HepG2 (cell line): Measurements from ENCODE around the gene SIAE. TPM values are rescaled to one million over a fixed set of nuclear protein-coding genes. Genes with fewer than 3 reads are reported as not detected.

ENCODE experiments used
- ATF7-NPFF ChIP-seq: sonication (generic); formaldehyde crosslinking; IDR thresholded peaks from 2 replicates; pipeline ENCODE4 v1.8.1; 2023; ENCODE audit warnings: mild to moderate bottlenecking, low read depth, missing genetic modification reagents, moderate library complexity
- HNRNPH1 ChIP-seq: fragments of 200-400 bp; formaldehyde crosslinking; optimal IDR thresholded peaks from 2 replicates; pipeline ENCODE3; 2017; ENCODE audit warnings: mild to moderate bottlenecking, low read depth, low read length
- KDM2A ChIP-seq: sonication (generic); formaldehyde crosslinking; IDR thresholded peaks from 2 replicates; pipeline ENCODE4 v1.4.0; 2020; ENCODE audit warnings: low read depth, missing genetic modification reagents, borderline replicate concordance
- MAZ ChIP-seq, 2 experiments: sonication (generic) in 1 of 2; formaldehyde crosslinking in 1 of 2; IDR thresholded peaks; 2 replicates each; pipeline versions ENCODE4 v1.5.0 to v1.6.1; 2012 to 2020; ENCODE audit warnings: low read depth in 2 of 2, mild to moderate bottlenecking in 2 of 2, borderline replicate concordance in 1 of 2, improper control_type of control experiment in 1 of 2, low read length in 1 of 2, missing genetic modification reagents in 1 of 2, moderate library complexity in 1 of 2
- MTA1 ChIP-seq: sonication (generic); formaldehyde crosslinking; IDR thresholded peaks from 2 replicates; pipeline ENCODE4 v1.4.0; 2020; ENCODE audit warnings: missing genetic modification reagents, mild to moderate bottlenecking, borderline replicate concordance
- PAF1 ChIP-seq: IDR thresholded peaks from 2 replicates; pipeline ENCODE4 v1.6.1; 2016; ENCODE audit warnings: missing genetic modification reagents, missing compliant biosample characterization
- RFX3 ChIP-seq: IDR thresholded peaks from 2 replicates; pipeline ENCODE4 v1.6.1; 2016; ENCODE audit warnings: missing biosample characterization, missing genetic modification reagents
- RXRB ChIP-seq: IDR thresholded peaks from 2 replicates; pipeline ENCODE4 v1.6.1; 2016; ENCODE audit warnings: borderline replicate concordance, missing genetic modification reagents, missing compliant biosample characterization
- TEAD3 ChIP-seq: optimal IDR thresholded peaks from 2 replicates; pipeline ENCODE3; 2016; ENCODE audit warnings: borderline replicate concordance
- TIGD3 ChIP-seq: sonication (generic); formaldehyde crosslinking; IDR thresholded peaks from 2 replicates; pipeline ENCODE4 v1.5.1; 2020; ENCODE audit warnings: mild to moderate bottlenecking, missing genetic modification reagents, borderline replicate concordance
- ZNF317 ChIP-seq: sonication (generic); formaldehyde crosslinking; IDR thresholded peaks from 2 replicates; pipeline ENCODE4 v1.5.0; 2020; ENCODE audit warnings: mild to moderate bottlenecking, missing genetic modification reagents
- ZNF382 ChIP-seq: sonication (generic); formaldehyde crosslinking; IDR thresholded peaks from 2 replicates; pipeline ENCODE4 v1.5.0; 2020; ENCODE audit warnings: missing genetic modification reagents, mild to moderate bottlenecking, borderline replicate concordance
- ZNF501 ChIP-seq: sonication (generic); formaldehyde crosslinking; IDR thresholded peaks from 2 replicates; pipeline ENCODE4 v1.5.1; 2020; ENCODE audit warnings: mild to moderate bottlenecking, moderate library complexity, missing genetic modification reagents
- ZNF503 ChIP-seq: sonication (generic); formaldehyde crosslinking; IDR thresholded peaks from 2 replicates; pipeline ENCODE4 v1.4.0; 2020; ENCODE audit warnings: missing genetic modification reagents
- ZNF574 ChIP-seq: sonication (generic); formaldehyde crosslinking; IDR thresholded peaks from 2 replicates; pipeline ENCODE4 v1.4.0; 2020; ENCODE audit warnings: missing genetic modification reagents
- ZNF710 ChIP-seq: sonication (generic); formaldehyde crosslinking; IDR thresholded peaks from 2 replicates; pipeline ENCODE4 v1.5.0; 2020; ENCODE audit warnings: mild to moderate bottlenecking, missing genetic modification reagents, borderline replicate concordance
- ZNF792 ChIP-seq: IDR thresholded peaks from 2 replicates; pipeline ENCODE4 v1.6.1; 2016
- ZNF850 ChIP-seq: sonication (generic); formaldehyde crosslinking; conservative IDR thresholded peaks from 2 replicates; pipeline ENCODE4 v1.9.0; 2021; ENCODE audit warnings: mild to moderate bottlenecking, missing genetic modification reagents
- ZNF891 ChIP-seq: sonication (generic); formaldehyde crosslinking; IDR thresholded peaks from 2 replicates; pipeline ENCODE4 v1.5.0; 2020; ENCODE audit warnings: mild to moderate bottlenecking, missing genetic modification reagents
- ZSCAN21 ChIP-seq: sonication (generic); formaldehyde crosslinking; IDR thresholded peaks from 2 replicates; pipeline ENCODE4 v1.8.0; 2022; ENCODE audit warnings: mild to moderate bottlenecking, missing genetic modification reagents, moderate library complexity, borderline replicate concordance
- polyA plus RNA-seq, 8 experiments: library from polyadenylated mRNA; depleted of rRNA in 3 of 8; stranded (reverse) in 7 of 8; unstranded in 1 of 8; fragments of >200 nt; fragmentation: Illumina TruSeq in 4 of 8; extraction: Trizol in 4 of 8; gene quantifications; 2 replicates each; pipeline versions ENCODE4 v1.2.1 to v1.2.3, GENCODE V29; 2011 to 2016; ENCODE audit warnings: low read depth in 4 of 8, missing spikeins in 1 of 8, mixed read lengths in 1 of 8; ENCODE audit not compliant: insufficient read depth in 1 of 8
- total RNA-seq, 5 experiments: library from RNA; depleted of rRNA; stranded (reverse); fragments of >200 nt; fragmentation: Illumina TruSeq; extraction: Trizol; gene quantifications; 2 replicates each; pipeline ENCODE4 v1.2.3, GENCODE V29; 2016; ENCODE audit warnings: low read depth in 1 of 5

SIAE gene
- total and polyA plus RNA-seq, 2 of the 13 experiments (the other 11 are each of a cell fraction or from before 2014, with no cell fraction given) = 7.0 to 22.4 TPM

- 0 out of 2 replicates have a peak, but pooled peaks have one; percentile 32 for TF ChIP-seq ZNF710
- peak; percentile 52 for TF ChIP-seq ZNF574 (CRISPR knock-in tag)
- no peak for TF ChIP-seq MTA1 (CRISPR knock-in tag)
- no peak for TF ChIP-seq ZNF503
- TF ChIP-seq PAF1 = no peak
- TF ChIP-seq RFX3 (CRISPR knock-in tag) = peak; percentile 72
- TF ChIP-seq ZNF501 (CRISPR knock-in tag) = peak; percentile 58; the same call in 1 of the 2 replicates
- no peak for TF ChIP-seq HNRNPH1
- TF ChIP-seq ZNF850 = 0 out of 2 replicates have a peak, but pooled peaks have one; percentile 89
- TF ChIP-seq TIGD3 (CRISPR knock-in tag) = no peak
- peak; percentile 80; the same call in 1 of the 2 replicates for TF ChIP-seq KDM2A
- peak; percentile 53 for TF ChIP-seq RXRB
- 0 out of 2 replicates have a peak, but pooled peaks have one; percentile 56 for TF ChIP-seq ZNF317
- peak; percentile 49; the same call in 1 of the 2 replicates for TF ChIP-seq MAZ (IDR thresholded peaks at IDR 0.05; ENCODE audit: borderline replicate concordance, low read depth, low read length)
- TF ChIP-seq MAZ (CRISPR knock-in tag; IDR thresholded peaks at IDR 0.05; ENCODE audit: low read depth) = peak; percentile 68; the same call in 1 of the 2 replicates
- TF ChIP-seq ZNF382 (CRISPR knock-in tag) = no peak
- peak; percentile 56; the same call in 1 of the 2 replicates for TF ChIP-seq ZSCAN21 (CRISPR knock-in tag)
- peak; percentile 37; the same call in 1 of the 2 replicates for TF ChIP-seq ZNF792
- 0 out of 2 replicates have a peak, but pooled peaks have one; percentile 41 for TF ChIP-seq ZNF891
- TF ChIP-seq TEAD3 = no peak
- 0 out of 2 replicates have a peak, but pooled peaks have one; percentile 20 for TF ChIP-seq ATF7-NPFF (CRISPR knock-in tag)
Measured at GRCh38 chr11:124673333-124674167, at the start of gene SIAE, which contains the start of gene SPA17 (continued).
